Nephron progenitor cell (in vitro differentiated cells): ENCODE data around the gene ZNF518A.
"Not testable (repeated sequence)": the region's sequence is repeated elsewhere in the genome, so short reads cannot be mapped to it uniquely, and the experiment has no call there.

ENCODE experiments used
- DNase-seq: peaks from one replicate; pipeline ENCODE4 v3.0.0; 2021
- H3K27ac Mint-ChIP-seq: 2 replicates; pipeline ENCODE4 v1.8.0; 2021; ENCODE audit warnings: mild to moderate bottlenecking, moderate library complexity, mixed read lengths
- H3K27me3 Mint-ChIP-seq: 2 replicates; pipeline ENCODE4 v1.8.0; 2021; ENCODE audit warnings: mild to moderate bottlenecking, low read depth, mixed read lengths; ENCODE audit not compliant: poor library complexity
- H3K36me3 Mint-ChIP-seq: 2 replicates; pipeline ENCODE4 v1.8.0; 2021; ENCODE audit warnings: low read depth, mixed read lengths
- H3K4me1 Mint-ChIP-seq: 2 replicates; pipeline ENCODE4 v1.8.0; 2021; ENCODE audit warnings: mixed read lengths
- H3K4me3 Mint-ChIP-seq: 2 replicates; pipeline ENCODE4 v1.8.0; 2021; ENCODE audit warnings: mild to moderate bottlenecking, moderate library complexity, mixed read lengths
- H3K9me3 Mint-ChIP-seq: 2 replicates; pipeline ENCODE4 v1.8.0; 2021; ENCODE audit warnings: mild to moderate bottlenecking, moderate library complexity, mixed read lengths
- CTCF ChIP-seq: fragments of 200-600 bp; sonication (generic); IDR thresholded peaks from 2 replicates; pipeline ENCODE4 v1.5.0; 2021; ENCODE audit warnings: antibody characterized with exemption

The ZNF518A gene

GRCh38 chr10:96176985-96177384 lies 46.9 kb downstream of the ZNF518A start:
- H3K27me3 Mint-ChIP-seq: no peaks in the 10 kb centered on the region
- no peak overlapping the region for H3K4me3 Mint-ChIP-seq
- H3K27ac Mint-ChIP-seq: no peak overlapping the region
- DNase-seq: no peak
- no peak for TF ChIP-seq CTCF
- H3K4me1 Mint-ChIP-seq: no peaks in the 10 kb centered on the region
- peaks cover 7% of the 10 kb centered on the region for H3K36me3 Mint-ChIP-seq
- H3K9me3 Mint-ChIP-seq: peaks cover 61% of the 10 kb centered on the region

GRCh38 chr10:96188421-96188820 lies 58.3 kb downstream of the ZNF518A start:
- Mint-ChIP-seq H3K27ac (no peak overlapping the region), H3K4me1 (no peaks in the 10 kb centered on the region), H3K27me3 (peaks cover 3% of the 10 kb centered on the region), H3K9me3 (peaks cover 29% of the 10 kb centered on the region), H3K36me3 (peaks cover 5% of the 10 kb centered on the region), H3K4me3 (no peak overlapping the region)
- DNase-seq: no peak
- TF ChIP-seq CTCF: no peak

- no peak overlapping the region for H3K4me3 Mint-ChIP-seq
- peaks cover 5% of the 10 kb centered on the region for H3K36me3 Mint-ChIP-seq
- no peaks in the 10 kb centered on the region for H3K4me1 Mint-ChIP-seq
- peaks cover 3% of the 10 kb centered on the region for H3K27me3 Mint-ChIP-seq
- DNase-seq: no peak
- no peak for TF ChIP-seq CTCF
- H3K27ac Mint-ChIP-seq: no peak overlapping the region
- H3K9me3 Mint-ChIP-seq: peaks cover 24% of the 10 kb centered on the region
These were observed 58.8 kb downstream of the ZNF518A start for GRCh38 chr10:96188916-96189315.

GRCh38 chr10:96189505-96189904 lies 59.4 kb downstream of the ZNF518A start:
- H3K36me3 Mint-ChIP-seq, DNase-seq, H3K4me3 Mint-ChIP-seq, H3K4me1 Mint-ChIP-seq, H3K27ac Mint-ChIP-seq, H3K27me3 Mint-ChIP-seq: not testable (repeated sequence)
- peaks cover 18% of the 10 kb centered on the region for H3K9me3 Mint-ChIP-seq

GRCh38 chr10:96201525-96201924 lies 71.4 kb downstream of the ZNF518A start:
- Mint-ChIP-seq H3K36me3 (no peaks in the 10 kb centered on the region), H3K9me3 (no peaks in the 10 kb centered on the region), H3K4me3 (no peak overlapping the region), H3K27ac (no peak overlapping the region), H3K27me3 (no peaks in the 10 kb centered on the region), H3K4me1 (peaks cover 18% of the 10 kb centered on the region)
- no peak for DNase-seq
- no peak for TF ChIP-seq CTCF

- peaks cover 4% of the 10 kb centered on the region for H3K27me3 Mint-ChIP-seq
- TF ChIP-seq CTCF: no peak
- H3K9me3 Mint-ChIP-seq: no peaks in the 10 kb centered on the region
- H3K36me3 Mint-ChIP-seq: no peaks in the 10 kb centered on the region
- H3K27ac Mint-ChIP-seq: no peak overlapping the region
- DNase-seq: no peak
- peaks cover 9% of the 10 kb centered on the region for H3K4me1 Mint-ChIP-seq
- H3K4me3 Mint-ChIP-seq: no peak overlapping the region
These were observed 75.5 kb downstream of the ZNF518A start for GRCh38 chr10:96205580-96205979.

- no peak overlapping the region for H3K4me3 Mint-ChIP-seq
- no peaks in the 10 kb centered on the region for H3K36me3 Mint-ChIP-seq
- H3K27me3 Mint-ChIP-seq: peaks cover 4% of the 10 kb centered on the region
- no peaks in the 10 kb centered on the region for H3K9me3 Mint-ChIP-seq
- H3K27ac Mint-ChIP-seq: no peak overlapping the region
- TF ChIP-seq CTCF: no peak
- DNase-seq: no peak
- peaks cover 2% of the 10 kb centered on the region for H3K4me1 Mint-ChIP-seq
These were observed 78.2 kb downstream of the ZNF518A start for GRCh38 chr10:96208271-96208670.
